Measurements from ENCODE around the gene ATP11A. TPM values are rescaled to one million over a fixed set of nuclear protein-coding genes. Genes with fewer than 3 reads are reported as not detected.
"Not testable (repeated sequence)": the region's sequence is repeated elsewhere in the genome, so short reads cannot be mapped to it uniquely, and the experiment has no call there.

Gene ATP11A
- total RNA-seq, 5 donors from 2014 or later (not counting 1 experiment from before 2014, with no cell fraction given) = 35.7 to 57.1 (median 48.5) TPM

DNA sequence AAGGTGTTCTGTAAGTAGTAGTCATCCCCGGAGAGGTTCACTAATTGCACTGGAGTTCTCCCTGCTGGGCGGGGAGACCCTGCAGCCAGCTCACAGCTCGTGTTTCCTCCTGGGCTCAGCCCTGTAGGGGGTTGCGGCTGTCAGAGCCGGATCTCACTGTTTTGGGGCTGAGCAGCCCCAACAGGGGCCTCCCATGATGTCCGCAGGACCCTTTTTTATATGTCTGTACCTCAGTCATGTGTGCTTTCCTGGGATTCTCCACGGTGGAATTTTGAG is 148.9 kb downstream of the ATP11A start:
- Histone ChIP-seq H3K4me1 (ENCODE audit: control insufficient read depth in 1 of 2, extremely low read depth in 1 of 2, insufficient read depth in 2 of 2, low read length in 2 of 2) (no peaks in the 10 kb centered on the region), H3K36me3 (ENCODE audit: control insufficient read depth in 2 of 2, extremely low read depth in 1 of 2, insufficient read depth in 1 of 2, low read length in 1 of 2) (peaks cover 16 to 61% of the 10 kb centered on the region in 2 donors), H3K27me3 (replicated peaks in 1 of 2; ENCODE audit: control insufficient read depth in 2 of 2, extremely low read depth in 1 of 2, insufficient read depth in 2 of 2, low read length in 1 of 2) (no peaks in the 10 kb centered on the region), H3K27ac (ENCODE audit: low read length) (no peak overlapping the region), H3K4me3 (ENCODE audit: control insufficient read depth in 1 of 2, extremely low read depth in 1 of 2, low read length in 1 of 2) (no peak overlapping the region), H3K9me3 (no peaks in the 10 kb centered on the region)
- H3K36me3 Mint-ChIP-seq = peaks cover 54% of the 10 kb centered on the region
- ATAC-seq (replicated peaks in 1 of 4) (no peak), DNase-seq (no peak)
- H3K4me1 Mint-ChIP-seq = peaks cover 0 to 5% (median 0%) of the 10 kb centered on the region in 3 donors
- WGBS (ENCODE audit: insufficient coverage) = 97% methylated on average over 6 of the region's 7 CpGs
- CTCF ChIA-PET = no interaction called here
- POLR2A ChIA-PET = no interaction called here
- H3K9me3 Mint-ChIP-seq = no peaks in the 10 kb centered on the region
- H3K4me3 Mint-ChIP-seq = no peak overlapping the region
- no peaks in the 10 kb centered on the region for H3K27me3 Mint-ChIP-seq
- H3K27ac Mint-ChIP-seq = no peak overlapping the region

DNA sequence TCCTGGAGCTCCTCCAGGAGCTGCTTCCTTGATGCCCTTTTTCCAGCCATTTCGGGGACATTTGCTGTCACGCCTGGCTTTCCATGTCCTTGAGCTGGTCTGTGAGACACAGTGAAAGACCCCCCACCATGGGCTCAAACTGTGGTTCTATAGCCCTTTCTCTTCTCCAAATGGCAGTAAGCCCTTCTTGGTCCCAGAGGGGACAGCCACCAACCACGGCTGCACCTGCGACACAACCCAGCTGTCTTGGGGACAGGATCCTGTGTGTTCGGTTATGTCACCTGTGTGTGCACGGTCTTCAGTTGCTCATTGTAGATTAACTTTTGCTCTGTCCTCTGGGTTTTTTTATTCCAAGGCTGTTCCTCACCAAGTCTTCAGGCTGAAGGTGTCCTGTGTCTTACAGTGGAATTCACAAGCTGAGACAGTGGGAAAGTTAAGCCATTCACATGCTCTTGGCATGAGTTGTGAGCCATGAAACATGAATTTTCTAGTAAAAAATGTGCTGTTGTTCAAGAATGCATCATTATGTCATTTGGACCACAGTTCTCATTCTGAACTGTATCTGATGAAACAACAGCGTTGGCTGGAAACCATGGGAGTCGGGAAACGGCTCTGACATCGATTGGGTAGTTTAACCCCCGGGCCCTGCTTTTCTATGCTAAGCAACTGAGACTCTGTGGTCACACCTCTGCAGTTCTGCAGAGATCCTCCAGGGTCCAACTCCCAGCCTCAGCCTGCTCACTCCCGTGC is 149.7 kb downstream of the ATP11A start:
- POLR2A ChIA-PET = no interaction called here
- no peaks in the 10 kb centered on the region for H3K27me3 Mint-ChIP-seq
- no peaks in the 10 kb centered on the region for H3K27me3 ChIP-seq (replicated peaks in 1 of 2; ENCODE audit: control insufficient read depth in 2 of 2, extremely low read depth in 1 of 2, insufficient read depth in 2 of 2, low read length in 1 of 2)
- H3K9me3 Mint-ChIP-seq = no peaks in the 10 kb centered on the region
- H3K4me3 Mint-ChIP-seq = no peak overlapping the region
- DNase-seq (no peak), ATAC-seq (replicated peaks in 1 of 4) (no peak)
- H3K27ac ChIP-seq (ENCODE audit: low read length) = no peak overlapping the region
- H3K9me3 ChIP-seq = no peaks in the 10 kb centered on the region
- no peak overlapping the region for H3K27ac Mint-ChIP-seq
- no peaks in the 10 kb centered on the region for H3K4me1 ChIP-seq (ENCODE audit: control insufficient read depth in 1 of 2, extremely low read depth in 1 of 2, insufficient read depth in 2 of 2, low read length in 2 of 2)
- H3K4me1 Mint-ChIP-seq = peaks cover 0 to 5% (median 0%) of the 10 kb centered on the region in 3 donors
- WGBS (ENCODE audit: insufficient coverage) = 90% methylated on average over 12 of the region's 12 CpGs
- H3K36me3 Mint-ChIP-seq = peaks cover 54% of the 10 kb centered on the region
- CTCF ChIA-PET = no interaction called here
- peaks cover 14 to 57% of the 10 kb centered on the region in 2 donors for H3K36me3 ChIP-seq (ENCODE audit: control insufficient read depth in 2 of 2, extremely low read depth in 1 of 2, insufficient read depth in 1 of 2, low read length in 1 of 2)
- H3K4me3 ChIP-seq (ENCODE audit: control insufficient read depth in 1 of 2, extremely low read depth in 1 of 2, low read length in 1 of 2) = no peak overlapping the region

- POLR2A ChIA-PET = no interaction called here
- H3K27me3 ChIP-seq (replicated peaks in 1 of 2; ENCODE audit: control insufficient read depth in 2 of 2, extremely low read depth in 1 of 2, insufficient read depth in 2 of 2, low read length in 1 of 2) = no peaks in the 10 kb centered on the region
- H3K4me1 Mint-ChIP-seq = peaks cover 0 to 5% (median 0%) of the 10 kb centered on the region in 3 donors
- H3K36me3 ChIP-seq (ENCODE audit: control insufficient read depth in 2 of 2, extremely low read depth in 1 of 2, insufficient read depth in 1 of 2, low read length in 1 of 2) = peaks cover 14 to 46% of the 10 kb centered on the region in 2 donors
- H3K9me3 ChIP-seq = no peaks in the 10 kb centered on the region
- H3K4me3 ChIP-seq (ENCODE audit: control insufficient read depth in 1 of 2, extremely low read depth in 1 of 2, low read length in 1 of 2) = no peak overlapping the region
- no peak for ATAC-seq (replicated peaks in 1 of 4)
- CTCF ChIA-PET = no interaction called here
- H3K9me3 Mint-ChIP-seq = no peaks in the 10 kb centered on the region
- no peak for DNase-seq
- no peaks in the 10 kb centered on the region for H3K27me3 Mint-ChIP-seq
- no peaks in the 10 kb centered on the region for H3K4me1 ChIP-seq (ENCODE audit: control insufficient read depth in 1 of 2, extremely low read depth in 1 of 2, insufficient read depth in 2 of 2, low read length in 2 of 2)
- H3K4me3 Mint-ChIP-seq = no peak overlapping the region
- 97% methylated on average over 31 of the region's 34 CpGs for WGBS (ENCODE audit: insufficient coverage)
- no peak overlapping the region for H3K27ac Mint-ChIP-seq
- no peak overlapping the region for H3K27ac ChIP-seq (ENCODE audit: low read length)
- H3K36me3 Mint-ChIP-seq = peaks cover 46% of the 10 kb centered on the region
These were observed 150.8 kb downstream of the ATP11A start for GRCh38 chr13:112840472-112841302.

GRCh38 chr13:112841303-112842015 is 151.6 kb downstream of the ATP11A start:
- CTCF ChIA-PET, H3K27ac Mint-ChIP-seq: not testable (repeated sequence)
- peaks cover 17 to 45% of the 10 kb centered on the region in 2 donors for H3K36me3 ChIP-seq (ENCODE audit: control insufficient read depth in 2 of 2, extremely low read depth in 1 of 2, insufficient read depth in 1 of 2, low read length in 1 of 2)

DNA sequence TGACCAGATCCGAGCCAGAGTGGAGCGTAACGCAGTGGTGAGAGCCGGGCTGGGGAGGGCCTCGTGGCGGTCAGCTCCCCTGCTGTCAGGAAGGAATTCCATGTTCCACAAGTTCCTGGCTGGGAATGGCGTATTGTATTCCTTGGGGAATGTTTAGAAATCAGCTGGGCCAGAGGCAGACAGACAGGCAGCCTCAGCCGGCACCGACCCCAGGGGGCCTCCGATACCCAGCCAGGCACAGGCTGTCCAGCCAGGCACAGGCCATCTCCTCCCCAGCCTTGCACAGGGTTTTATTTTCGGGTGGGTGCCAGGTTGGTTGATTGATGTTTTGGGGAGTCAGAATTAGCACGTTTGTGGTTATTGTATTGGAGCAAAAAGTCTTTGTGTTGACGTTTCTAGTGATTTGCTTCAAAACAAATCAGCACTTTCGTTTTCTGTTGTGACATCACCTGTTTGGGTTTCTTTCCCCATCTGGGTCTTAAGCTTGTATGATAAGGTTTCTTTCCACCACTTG is 152.6 kb downstream of the ATP11A start:
- H3K36me3 ChIP-seq (ENCODE audit: control insufficient read depth in 2 of 2, extremely low read depth in 1 of 2, insufficient read depth in 1 of 2, low read length in 1 of 2) = peaks cover 17 to 36% of the 10 kb centered on the region in 2 donors
- ChIA-PET CTCF (interaction anchor here in 1 of 2 donors (0.7 kb wide), 1 partner anchor 12 kb away, joined by 3 read pairs; no protein-coding TSS in a partner anchor), POLR2A (no interaction called here)
- H3K27ac ChIP-seq (ENCODE audit: low read length) = no peak overlapping the region
- ATAC-seq (replicated peaks in 1 of 4) = no peak
- Mint-ChIP-seq H3K4me3 (no peak overlapping the region), H3K9me3 (no peaks in the 10 kb centered on the region), H3K27ac (no peak overlapping the region), H3K27me3 (no peaks in the 10 kb centered on the region), H3K4me1 (peaks cover 0 to 5% (median 0%) of the 10 kb centered on the region in 3 donors), H3K36me3 (peaks cover 49% of the 10 kb centered on the region)
- no peak overlapping the region for H3K4me3 ChIP-seq (ENCODE audit: control insufficient read depth in 1 of 2, extremely low read depth in 1 of 2, low read length in 1 of 2)
- WGBS (ENCODE audit: insufficient coverage) = 96% methylated on average over 9 of the region's 14 CpGs
- H3K4me1 ChIP-seq (ENCODE audit: control insufficient read depth in 1 of 2, extremely low read depth in 1 of 2, insufficient read depth in 2 of 2, low read length in 2 of 2) = no peaks in the 10 kb centered on the region
- DNase-seq = no peak
- H3K27me3 ChIP-seq (replicated peaks in 1 of 2; ENCODE audit: control insufficient read depth in 2 of 2, extremely low read depth in 1 of 2, insufficient read depth in 2 of 2, low read length in 1 of 2) = no peaks in the 10 kb centered on the region
- H3K9me3 ChIP-seq = no peaks in the 10 kb centered on the region

More at GRCh38 chr13:112841303-112842015, 151.6 kb downstream of the ATP11A start:
- H3K4me1 Mint-ChIP-seq; H3K4me1 ChIP-seq (ENCODE audit: control insufficient read depth in 1 of 2, extremely low read depth in 1 of 2, insufficient read depth in 2 of 2, low read length in 2 of 2); H3K9me3 ChIP-seq; H3K27me3 Mint-ChIP-seq; POLR2A ChIA-PET; ATAC-seq (replicated peaks in 1 of 4); H3K4me3 ChIP-seq (ENCODE audit: control insufficient read depth in 1 of 2, extremely low read depth in 1 of 2, low read length in 1 of 2); H3K27me3 ChIP-seq (replicated peaks in 1 of 2; ENCODE audit: control insufficient read depth in 2 of 2, extremely low read depth in 1 of 2, insufficient read depth in 2 of 2, low read length in 1 of 2); H3K27ac ChIP-seq (ENCODE audit: low read length); H3K4me3 Mint-ChIP-seq; H3K9me3 Mint-ChIP-seq; DNase-seq: not testable (repeated sequence)
- WGBS (ENCODE audit: insufficient coverage) = 94% methylated on average over 31 of the region's 31 CpGs
- H3K36me3 Mint-ChIP-seq = peaks cover 52% of the 10 kb centered on the region

GRCh38 chr13:112842931-112843391 is 153.1 kb downstream of the ATP11A start:
- Histone ChIP-seq H3K4me1 (ENCODE audit: control insufficient read depth in 1 of 2, extremely low read depth in 1 of 2, insufficient read depth in 2 of 2, low read length in 2 of 2) (no peaks in the 10 kb centered on the region), H3K36me3 (ENCODE audit: control insufficient read depth in 2 of 2, extremely low read depth in 1 of 2, insufficient read depth in 1 of 2, low read length in 1 of 2) (peaks cover 16 to 31% of the 10 kb centered on the region in 2 donors), H3K4me3 (ENCODE audit: control insufficient read depth in 1 of 2, extremely low read depth in 1 of 2, low read length in 1 of 2) (no peak overlapping the region), H3K27me3 (replicated peaks in 1 of 2; ENCODE audit: control insufficient read depth in 2 of 2, extremely low read depth in 1 of 2, insufficient read depth in 2 of 2, low read length in 1 of 2) (no peaks in the 10 kb centered on the region), H3K9me3 (no peaks in the 10 kb centered on the region), H3K27ac (ENCODE audit: low read length) (no peak overlapping the region)
- Mint-ChIP-seq H3K4me3 (no peak overlapping the region), H3K4me1 (peaks cover 0 to 5% (median 0%) of the 10 kb centered on the region in 3 donors), H3K36me3 (peaks cover 50% of the 10 kb centered on the region), H3K27me3 (no peaks in the 10 kb centered on the region), H3K9me3 (no peaks in the 10 kb centered on the region), H3K27ac (no peak overlapping the region)
- ATAC-seq (replicated peaks in 1 of 4) (no peak), DNase-seq (no peak)
- 97% methylated on average over 33 of the region's 33 CpGs for WGBS (ENCODE audit: insufficient coverage)
- ChIA-PET CTCF (interaction anchor here in 1 of 2 donors (0.7 kb wide), 1 partner anchor 11 kb away, joined by 3 read pairs; no protein-coding TSS in a partner anchor), POLR2A (no interaction called here)

All from T-cell (primary cell).